Thoracic aorta (tissue), 2 donors: ENCODE data around the gene ABCA13. TPM values are rescaled to one million over a fixed set of nuclear protein-coding genes. Genes with fewer than 3 reads are reported as not detected.

Experiments used
- ATAC-seq: fragments of 150-250 bp; one replicate; pipeline ENCODE4 v1.8.0; 2017; ENCODE audit warnings: low read depth; ENCODE audit not compliant: insufficient number of reproducible peaks, low FRiP score
- DNase-seq: peaks from one replicate; pipeline ENCODE4 v3.0.0-alpha.2; 2020; ENCODE audit warnings: low spot score
- H3K27ac ChIP-seq, 2 donors: fragments of 200-600 bp; sonication (generic); 1 replicate in 1 of 2; 2 replicates in 1 of 2; pipeline ENCODE4 v1.5.1; 2016; ENCODE audit warnings: mild to moderate bottlenecking in 2 of 2, moderate library complexity in 2 of 2
- H3K27me3 ChIP-seq: fragments of 200-600 bp; sonication (generic); replicated peaks from 2 replicates; pipeline ENCODE4 v1.6.0; 2016; ENCODE audit warnings: mild to moderate bottlenecking; ENCODE audit not compliant: insufficient read depth
- H3K36me3 ChIP-seq: fragments of 200-600 bp; sonication (generic); one replicate; pipeline ENCODE4 v1.5.1; 2016
- H3K4me1 ChIP-seq, 2 donors: fragments of 200-600 bp; sonication (generic); 1 replicate in 1 of 2; 2 replicates in 1 of 2; pipeline versions ENCODE4 v1.5.1 to v1.6.0; 2016; ENCODE audit warnings: low read depth in 2 of 2, mild to moderate bottlenecking in 1 of 2; ENCODE audit not compliant: control insufficient read depth in 1 of 2
- H3K4me3 ChIP-seq: fragments of 200-600 bp; sonication (generic); 2 replicates; pipeline ENCODE4 v1.5.1; 2016; ENCODE audit warnings: mild to moderate bottlenecking
- H3K9me3 ChIP-seq: fragments of 200-600 bp; sonication (generic); 2 replicates; pipeline ENCODE4 v1.5.1; 2016
- CTCF ChIP-seq: fragments of 200-600 bp; sonication (generic); IDR thresholded peaks from one replicate; pipeline ENCODE4 v1.5.1; 2019; ENCODE audit warnings: antibody characterized with exemption
- total RNA-seq, 2 donors: library from RNA; depleted of rRNA; stranded (reverse); fragments of >200 nt; gene quantifications; one replicate each; pipeline versions ENCODE4 v1.1.0 to v1.2.3, GENCODE V29; 2016

Gene ABCA13
- not detected for total RNA-seq

- Histone ChIP-seq H3K27me3 (no peaks in the 10 kb centered on the region), H3K36me3 (no peaks in the 10 kb centered on the region), H3K9me3 (no peaks in the 10 kb centered on the region), H3K27ac (no peak within 1 kb of the TSS), H3K4me1 (no peaks in the 10 kb centered on the region), H3K4me3 (no peak within 1 kb of the TSS)
- DNase-seq (no peak), ATAC-seq (no peak)
- TF ChIP-seq CTCF, result no peak
Measured at GRCh38 chr7:48171202-48171601, at the start of gene ABCA13. ABCA13 (plus strand) TSS chr7:48171458; CDS start chr7:48171484, 26 bp downstream.

GRCh38 chr7:48126037-48126436 is 45.2 kb upstream of the ABCA13 start:
- TF ChIP-seq CTCF, result no peak
- no peak for ATAC-seq
- Histone ChIP-seq H3K36me3 (no peaks in the 10 kb centered on the region), H3K4me1 (no peaks in the 10 kb centered on the region), H3K27me3 (no peaks in the 10 kb centered on the region), H3K9me3 (no peaks in the 10 kb centered on the region), H3K4me3 (no peak overlapping the region), H3K27ac (no peak overlapping the region)
- DNase-seq, result no peak

- H3K9me3 ChIP-seq, result no peaks in the 10 kb centered on the region
- no peaks in the 10 kb centered on the region for H3K4me1 ChIP-seq
- H3K27ac ChIP-seq, result no peak overlapping the region
- no peak overlapping the region for H3K4me3 ChIP-seq
- H3K27me3 ChIP-seq, result no peaks in the 10 kb centered on the region
- no peak for TF ChIP-seq CTCF
- DNase-seq (no peak), ATAC-seq (no peak)
- H3K36me3 ChIP-seq, result no peaks in the 10 kb centered on the region
Measured at GRCh38 chr7:48130658-48131108, 40.6 kb upstream of the ABCA13 start.

GRCh38 chr7:48132792-48133191 is 38.5 kb upstream of the ABCA13 start:
- Histone ChIP-seq H3K27ac (no peak overlapping the region), H3K9me3 (no peaks in the 10 kb centered on the region), H3K27me3 (no peaks in the 10 kb centered on the region), H3K36me3 (no peaks in the 10 kb centered on the region), H3K4me3 (no peak overlapping the region), H3K4me1 (no peaks in the 10 kb centered on the region)
- ATAC-seq, result no peak
- no peak for TF ChIP-seq CTCF
- no peak for DNase-seq

GRCh38 chr7:48139459-48139858 is 31.8 kb upstream of the ABCA13 start:
- no peaks in the 10 kb centered on the region for H3K36me3 ChIP-seq
- no peak for ATAC-seq

More at GRCh38 chr7:48139459-48139858, 31.8 kb upstream of the ABCA13 start:
- Histone ChIP-seq H3K4me3 (no peak overlapping the region), H3K4me1 (no peaks in the 10 kb centered on the region), H3K9me3 (no peaks in the 10 kb centered on the region), H3K27me3 (no peaks in the 10 kb centered on the region), H3K27ac (no peak overlapping the region)
- DNase-seq, result no peak
- no peak for TF ChIP-seq CTCF
